NOMO-1 (cell line): ENCODE results near the gene RNF31.
A peak's percentile ranks its signal among the peaks of the same experiment; 100 is the strongest.

ENCODE experiments used
- DNase-seq, 2 experiments: peaks; one replicate each; lab custom pipeline; 2025; ENCODE audit not compliant: unreplicated experiment in 2 of 2; lab: John Stamatoyannopoulos, UW

The RNF31 gene

GRCh38 chr14:24179961-24180796 is 32.9 kb downstream of the RNF31 start:
- no peak for DNase-seq

GRCh38 chr14:24181371-24182077 is 34.2 kb downstream of the RNF31 start:
- no peak for DNase-seq

GRCh38 chr14:24182110-24182882 is 35.0 kb downstream of the RNF31 start:
- DNase-seq = no peak

- no peak for DNase-seq
Observed at GRCh38 chr14:24183014-24183481, 35.8 kb downstream of the RNF31 start.

- DNase-seq = no peak
Observed at GRCh38 chr14:24184104-24184970, 37.0 kb downstream of the RNF31 start.

GRCh38 chr14:24185026-24185425 is 37.7 kb downstream of the RNF31 start:
- DNase-seq = no peak

- DNase-seq = no peak
Observed at GRCh38 chr14:24185741-24186140, 38.4 kb downstream of the RNF31 start.

- DNase-seq = no peak
Observed at GRCh38 chr14:24186831-24187538, 39.7 kb downstream of the RNF31 start.

GRCh38 chr14:24187539-24187915 is 40.2 kb downstream of the RNF31 start:
- DNase-seq = no peak

- DNase-seq = peak; percentile 94 to 95
Observed at GRCh38 chr14:24188251-24189058, 41.2 kb downstream of the RNF31 start, which contains the start of gene IPO4. IPO4 (minus strand) TSS chr14:24188816; CDS start chr14:24188787, 29 bp downstream.

GRCh38 chr14:24189059-24189375 is 41.7 kb downstream of the RNF31 start:
- DNase-seq = no peak

GRCh38 chr14:24189460-24189859 is 42.2 kb downstream of the RNF31 start:
- DNase-seq = no peak

GRCh38 chr14:24190416-24190815 is 43.1 kb downstream of the RNF31 start:
- no peak for DNase-seq

GRCh38 chr14:24192933-24193332 is 45.6 kb downstream of the RNF31 start:
- no peak for DNase-seq

- DNase-seq = no peak
Observed at GRCh38 chr14:24194186-24194872, 47.0 kb downstream of the RNF31 start.

GRCh38 chr14:24194873-24195185 is 47.5 kb downstream of the RNF31 start:
- no peak for DNase-seq

GRCh38 chr14:24195186-24196070 is 48.1 kb downstream of the RNF31 start, which contains the start of gene TM9SF1:
TM9SF1 (minus strand) TSS chr14:24195441; CDS start chr14:24195019, 422 bp downstream.
- DNase-seq = peak; percentile 78 to 80
